Mesenchymal stem cell (in vitro differentiated cells and primary cell): ENCODE results near the gene ETNPPL.

ENCODE experiments used
- DNase-seq: peaks from one replicate; pipeline ENCODE4 v3.0.0-alpha.2; 2013
- H2AFZ ChIP-seq: one replicate; pipeline ENCODE4 v1.6.1; 2013; ENCODE audit warnings: low read depth, mild to moderate bottlenecking, control low read depth, inconsistent platforms, low read length, moderate library complexity
- H2AK5ac ChIP-seq: 2 replicates; pipeline ENCODE4 v1.6.1; 2013; ENCODE audit warnings: low read length, moderate library complexity, mild to moderate bottlenecking, inconsistent platforms; ENCODE audit not compliant: severe bottlenecking
- H2BK120ac ChIP-seq: one replicate; pipeline ENCODE4 v1.6.1; 2013; ENCODE audit warnings: low read depth, mild to moderate bottlenecking, inconsistent platforms, low read length, moderate library complexity
- H2BK12ac ChIP-seq, 2 experiments: one replicate each; pipeline ENCODE4 v1.6.1; 2013; ENCODE audit warnings: inconsistent platforms in 2 of 2, low read length in 2 of 2, mild to moderate bottlenecking in 2 of 2, moderate library complexity in 2 of 2, control low read depth in 1 of 2
- H2BK15ac ChIP-seq: one replicate; pipeline ENCODE4 v1.6.1; 2013; ENCODE audit warnings: mild to moderate bottlenecking, low read depth, inconsistent platforms; ENCODE audit not compliant: poor library complexity, severe bottlenecking
- H2BK5ac ChIP-seq: 2 replicates; pipeline ENCODE4 v1.6.1; 2013; ENCODE audit warnings: low read depth, mild to moderate bottlenecking, low read length, control low read depth, inconsistent platforms; ENCODE audit not compliant: poor library complexity, severe bottlenecking
- H3K14ac ChIP-seq, 2 experiments: one replicate each; pipeline ENCODE4 v1.6.1; 2013; ENCODE audit warnings: inconsistent platforms in 2 of 2, low read length in 2 of 2, control low read depth in 1 of 2, mild to moderate bottlenecking in 1 of 2, moderate library complexity in 1 of 2
- H3K18ac ChIP-seq, 2 experiments: one replicate each; pipeline ENCODE4 v1.6.1; 2013; ENCODE audit warnings: inconsistent platforms in 2 of 2, low read length in 2 of 2, control low read depth in 1 of 2, low read depth in 1 of 2, mild to moderate bottlenecking in 1 of 2
- H3K23ac ChIP-seq, 2 experiments: one replicate each; pipeline ENCODE4 v1.6.1; 2013; ENCODE audit warnings: inconsistent platforms in 2 of 2, low read length in 2 of 2, mild to moderate bottlenecking in 2 of 2, moderate library complexity in 2 of 2, control low read depth in 1 of 2
- H3K27ac ChIP-seq: 2 replicates; pipeline ENCODE4 v1.5.1; 2013; ENCODE audit warnings: mild to moderate bottlenecking, moderate library complexity, low read length, control low read depth, inconsistent platforms; ENCODE audit not compliant: poor library complexity, severe bottlenecking
- H3K27me3 ChIP-seq, 2 experiments: 2 replicates each; pipeline versions ENCODE4 v1.6.1 to v1.7.0; 2013; ENCODE audit warnings: low read length in 2 of 2, mild to moderate bottlenecking in 2 of 2, moderate library complexity in 2 of 2, control low read depth in 1 of 2, inconsistent platforms in 1 of 2; ENCODE audit not compliant: control insufficient read depth in 1 of 2, insufficient read depth in 1 of 2
- H3K36me3 ChIP-seq, 2 experiments: 2 replicates each; pipeline versions ENCODE4 v1.6.1 to v1.7.0; 2013; ENCODE audit warnings: low read length in 2 of 2, control low read depth in 1 of 2, inconsistent platforms in 1 of 2, low read depth in 1 of 2, mild to moderate bottlenecking in 1 of 2; ENCODE audit not compliant: insufficient read depth in 2 of 2, control insufficient read depth in 1 of 2
- H3K4ac ChIP-seq, 2 experiments: one replicate each; pipeline ENCODE4 v1.6.1; 2013; ENCODE audit warnings: inconsistent platforms in 2 of 2, low read length in 2 of 2, mild to moderate bottlenecking in 2 of 2, moderate library complexity in 2 of 2, control low read depth in 1 of 2, low read depth in 1 of 2
- H3K4me1 ChIP-seq: 2 replicates; pipeline ENCODE4 v1.6.1; 2013; ENCODE audit warnings: low read depth, low read length, control low read depth; ENCODE audit not compliant: control insufficient read depth, insufficient read depth
- H3K4me2 ChIP-seq: 2 replicates; pipeline ENCODE4 v1.6.1; 2013; ENCODE audit warnings: low read length, mild to moderate bottlenecking, inconsistent platforms; ENCODE audit not compliant: poor library complexity, severe bottlenecking
- H3K4me3 ChIP-seq, 2 experiments: 2 replicates each; pipeline versions ENCODE4 v1.5.1 to v1.7.0; 2013; ENCODE audit warnings: low read length in 2 of 2, mild to moderate bottlenecking in 2 of 2, control low read depth in 1 of 2, low read depth in 1 of 2; ENCODE audit not compliant: insufficient read depth in 1 of 2
- H3K79me1 ChIP-seq: replicated peaks from 2 replicates; pipeline ENCODE4 v1.6.1; 2013; ENCODE audit warnings: mild to moderate bottlenecking, control low read depth, low read length, inconsistent platforms; ENCODE audit not compliant: poor library complexity, severe bottlenecking
- H3K9ac ChIP-seq: 2 replicates; pipeline ENCODE4 v1.7.0; 2013; ENCODE audit warnings: mild to moderate bottlenecking, low read length, moderate library complexity
- H3K9me3 ChIP-seq: 2 replicates; pipeline ENCODE4 v1.7.0; 2013; ENCODE audit warnings: mild to moderate bottlenecking, low read length; ENCODE audit not compliant: control insufficient read depth
- H4K8ac ChIP-seq: one replicate; pipeline ENCODE4 v1.6.1; 2013; ENCODE audit warnings: inconsistent platforms, mild to moderate bottlenecking, low read length, moderate library complexity
- H4K91ac ChIP-seq: one replicate; pipeline ENCODE4 v1.6.1; 2013; ENCODE audit warnings: mild to moderate bottlenecking, low read length, inconsistent platforms
- WGBS: methylation state at CpG from one replicate; pipeline ENCODE4 v1.1.7; 2013; ENCODE audit warnings: mixed read lengths; 5-methylcytosine and 5-hydroxymethylcytosine counted together

ETNPPL gene

GRCh38 chr4:108700081-108700757 lies 62.6 kb downstream of the ETNPPL start:
- H3K4ac ChIP-seq: no peak overlapping the region
- no peak overlapping the region for H3K27ac ChIP-seq
- no peak overlapping the region for H2BK15ac ChIP-seq
- no peak overlapping the region for H3K18ac ChIP-seq
- no peak overlapping the region for H2BK120ac ChIP-seq
- no peak overlapping the region for H3K9ac ChIP-seq
- no peaks in the 10 kb centered on the region for H3K9me3 ChIP-seq
- no peak overlapping the region for H2BK12ac ChIP-seq
- no peak overlapping the region for H2BK5ac ChIP-seq
- no peaks in the 10 kb centered on the region for H3K4me1 ChIP-seq
- 63% methylated on average over 1 of the region's 1 CpG for WGBS
- no peaks in the 10 kb centered on the region for H3K36me3 ChIP-seq
- H3K27me3 ChIP-seq: no peaks in the 10 kb centered on the region
- no peak overlapping the region for H3K4me3 ChIP-seq
- H4K91ac ChIP-seq: no peak overlapping the region
- peak; percentile 34 for DNase-seq
- H2AFZ ChIP-seq: no peak overlapping the region
- H3K4me2 ChIP-seq: no peak overlapping the region
- H4K8ac ChIP-seq: no peak overlapping the region
- H3K79me1 ChIP-seq: no peaks in the 10 kb centered on the region
- H3K23ac ChIP-seq: no peak overlapping the region
- no peak overlapping the region for H2AK5ac ChIP-seq
- no peak overlapping the region for H3K14ac ChIP-seq

GRCh38 chr4:108696160-108696559 lies 66.7 kb downstream of the ETNPPL start:
- Histone ChIP-seq H2AK5ac (no peak overlapping the region), H3K14ac (no peak overlapping the region), H2BK120ac (no peak overlapping the region), H3K23ac (no peak overlapping the region), H2BK12ac (no peak overlapping the region), H4K91ac (no peak overlapping the region), H3K27ac (no peak overlapping the region), H3K36me3 (no peaks in the 10 kb centered on the region), H3K4me3 (no peak overlapping the region), H3K9ac (no peak overlapping the region), H3K4me2 (no peak overlapping the region), H3K4me1 (no peaks in the 10 kb centered on the region), H3K4ac (no peak overlapping the region), H3K79me1 (no peaks in the 10 kb centered on the region), H2BK15ac (no peak overlapping the region), H4K8ac (no peak overlapping the region), H3K27me3 (no peaks in the 10 kb centered on the region), H2AFZ (no peak overlapping the region), H2BK5ac (no peak overlapping the region), H3K9me3 (no peaks in the 10 kb centered on the region), H3K18ac (no peak overlapping the region)
- WGBS: 90% methylated on average over 3 of the region's 3 CpGs
- DNase-seq: no peak

- H3K4ac ChIP-seq: no peak overlapping the region
Observed at GRCh38 chr4:108695062-108695461, 67.8 kb downstream of the ETNPPL start.

GRCh38 chr4:108694423-108694822 lies 68.4 kb downstream of the ETNPPL start:
- no peaks in the 10 kb centered on the region for H3K36me3 ChIP-seq
- H3K79me1 ChIP-seq: no peaks in the 10 kb centered on the region
- 97% methylated on average over 3 of the region's 3 CpGs for WGBS

More at GRCh38 chr4:108695062-108695461, 67.8 kb downstream of the ETNPPL start:
- H3K9ac ChIP-seq: no peak overlapping the region
- H3K27ac ChIP-seq: no peak overlapping the region
- no CpG with 5 or more reads among the region's 1 CpG for WGBS
- H3K4me1 ChIP-seq: no peaks in the 10 kb centered on the region
- no peaks in the 10 kb centered on the region for H3K27me3 ChIP-seq
- no peak overlapping the region for H3K23ac ChIP-seq
- H3K79me1 ChIP-seq: no peaks in the 10 kb centered on the region
- H3K4me3 ChIP-seq: no peak overlapping the region
- no peak overlapping the region for H3K18ac ChIP-seq
- no peak for DNase-seq
- H4K8ac ChIP-seq: no peak overlapping the region
- H3K14ac ChIP-seq: no peak overlapping the region
- H2AFZ ChIP-seq: no peak overlapping the region
- H3K4me2 ChIP-seq: no peak overlapping the region
- H3K9me3 ChIP-seq: no peaks in the 10 kb centered on the region
- no peak overlapping the region for H2AK5ac ChIP-seq
- H3K36me3 ChIP-seq: no peaks in the 10 kb centered on the region
- H2BK5ac ChIP-seq: no peak overlapping the region
- no peak overlapping the region for H4K91ac ChIP-seq
- no peak overlapping the region for H2BK120ac ChIP-seq
- no peak overlapping the region for H2BK12ac ChIP-seq
- H2BK15ac ChIP-seq: no peak overlapping the region

More at GRCh38 chr4:108694423-108694822, 68.4 kb downstream of the ETNPPL start:
- no peak overlapping the region for H4K8ac ChIP-seq
- H3K4me2 ChIP-seq: no peak overlapping the region
- no peak overlapping the region for H2BK5ac ChIP-seq
- H3K4ac ChIP-seq: no peak overlapping the region
- no peak overlapping the region for H3K23ac ChIP-seq
- no peak overlapping the region for H2BK15ac ChIP-seq
- no peaks in the 10 kb centered on the region for H3K9me3 ChIP-seq
- H3K27me3 ChIP-seq: no peaks in the 10 kb centered on the region
- no peaks in the 10 kb centered on the region for H3K4me1 ChIP-seq
- no peak overlapping the region for H2BK12ac ChIP-seq
- no peak overlapping the region for H3K27ac ChIP-seq
- H2BK120ac ChIP-seq: no peak overlapping the region
- no peak overlapping the region for H3K18ac ChIP-seq
- H3K14ac ChIP-seq: no peak overlapping the region
- DNase-seq: no peak
- H3K4me3 ChIP-seq: no peak overlapping the region
- H2AFZ ChIP-seq: no peak overlapping the region
- H3K9ac ChIP-seq: no peak overlapping the region
- H2AK5ac ChIP-seq: no peak overlapping the region
- no peak overlapping the region for H4K91ac ChIP-seq
